T1000 (cell line): ENCODE results near the gene AGRP.

Experiments
- DNase-seq: peaks from one replicate; lab custom pipeline; 2025; ENCODE audit warnings: mixed read lengths; lab: John Stamatoyannopoulos, UW

The AGRP gene

GRCh38 chr16:67445441-67445912 lies 37.9 kb downstream of the AGRP start:
- no peak for DNase-seq

GRCh38 chr16:67445126-67445426 lies 38.3 kb downstream of the AGRP start:
- DNase-seq: no peak

GRCh38 chr16:67444259-67445125 lies 38.9 kb downstream of the AGRP start:
- DNase-seq: no peak

- DNase-seq: no peak
These were observed 40.1 kb downstream of the AGRP start for GRCh38 chr16:67443265-67443664.

GRCh38 chr16:67442581-67443255 lies 40.6 kb downstream of the AGRP start:
- DNase-seq: no peak

GRCh38 chr16:67441907-67442306 lies 41.4 kb downstream of the AGRP start:
- no peak for DNase-seq

GRCh38 chr16:67441271-67441753 lies 42.0 kb downstream of the AGRP start:
- DNase-seq: no peak

GRCh38 chr16:67438824-67439393 lies 44.4 kb downstream of the AGRP start:
- no peak for DNase-seq

- DNase-seq: no peak
These were observed 45.1 kb downstream of the AGRP start for GRCh38 chr16:67438098-67438791.

- no peak for DNase-seq
These were observed 45.8 kb downstream of the AGRP start for GRCh38 chr16:67437513-67437912.

GRCh38 chr16:67436640-67437193 lies 46.6 kb downstream of the AGRP start:
- no peak for DNase-seq

- no peak for DNase-seq
These were observed 47.6 kb downstream of the AGRP start for GRCh38 chr16:67435758-67436164.

- DNase-seq: no peak
These were observed 50.1 kb downstream of the AGRP start for GRCh38 chr16:67433131-67433719.
